NCI-H187 treated with DMSO at 0.1 percent for 48 hours (cell line): Measurements from ENCODE around the gene ARMH3.
"Not testable (repeated sequence)": the region's sequence is repeated elsewhere in the genome, so short reads cannot be mapped to it uniquely, and the experiment has no call there.

ENCODE experiments used
- DNase-seq: peaks from one replicate; lab custom pipeline; 2025; lab: John Stamatoyannopoulos, UW

Gene ARMH3

GRCh38 chr10:102045292-102045691 lies 10.7 kb downstream of the ARMH3 start:
- no peak for DNase-seq

GRCh38 chr10:102040305-102041050 lies 15.5 kb downstream of the ARMH3 start:
- DNase-seq, result peak; percentile 6

- no peak for DNase-seq
These were observed 17.6 kb downstream of the ARMH3 start for GRCh38 chr10:102038410-102038809.

- DNase-seq, result not testable (repeated sequence)
These were observed 20.2 kb downstream of the ARMH3 start for GRCh38 chr10:102035807-102036206.

GRCh38 chr10:102033787-102034186 lies 22.2 kb downstream of the ARMH3 start:
- no peak for DNase-seq

GRCh38 chr10:102027261-102027660 lies 28.7 kb downstream of the ARMH3 start:
- DNase-seq, result no peak

GRCh38 chr10:102024799-102025198 lies 31.2 kb downstream of the ARMH3 start:
- no peak for DNase-seq

GRCh38 chr10:102020938-102021337 lies 35.0 kb downstream of the ARMH3 start:
- no peak for DNase-seq

- DNase-seq, result no peak
These were observed 38.7 kb downstream of the ARMH3 start for GRCh38 chr10:102017295-102017694.

- DNase-seq, result no peak
These were observed 39.6 kb downstream of the ARMH3 start for GRCh38 chr10:102016416-102016815.

- DNase-seq, result no peak
These were observed 45.0 kb downstream of the ARMH3 start for GRCh38 chr10:102010961-102011360.

- peak; percentile 1 for DNase-seq
These were observed 46.1 kb downstream of the ARMH3 start for GRCh38 chr10:102009801-102010425.

GRCh38 chr10:102007796-102008195 lies 48.2 kb downstream of the ARMH3 start:
- no peak for DNase-seq

- not testable (repeated sequence) for DNase-seq
These were observed 48.9 kb downstream of the ARMH3 start for GRCh38 chr10:102007031-102007430.

GRCh38 chr10:102004376-102004775 lies 51.6 kb downstream of the ARMH3 start:
- no peak for DNase-seq

- no peak for DNase-seq
These were observed 52.4 kb downstream of the ARMH3 start for GRCh38 chr10:102003541-102003940.

- no peak for DNase-seq
These were observed 54.4 kb downstream of the ARMH3 start for GRCh38 chr10:102001435-102002068.

GRCh38 chr10:101997803-101998202 lies 58.2 kb downstream of the ARMH3 start:
- DNase-seq, result no peak

- DNase-seq, result no peak
These were observed 60.4 kb downstream of the ARMH3 start for GRCh38 chr10:101995451-101996063.

- DNase-seq, result no peak
These were observed 62.2 kb downstream of the ARMH3 start for GRCh38 chr10:101993651-101994200.

GRCh38 chr10:101993221-101993620 lies 62.8 kb downstream of the ARMH3 start:
- DNase-seq, result no peak

GRCh38 chr10:101987136-101987535 lies 68.8 kb downstream of the ARMH3 start:
- DNase-seq, result no peak

GRCh38 chr10:101986624-101986971 lies 69.4 kb downstream of the ARMH3 start:
- DNase-seq, result no peak
